Measurements from ENCODE around the gene RAD1. TPM values are rescaled to one million over a fixed set of nuclear protein-coding genes. Genes with fewer than 3 reads are reported as not detected.

The RAD1 gene
- total RNA-seq, 4 donors from 2014 or later = 22.5 to 62.1 (median 39.6) TPM

DNA sequence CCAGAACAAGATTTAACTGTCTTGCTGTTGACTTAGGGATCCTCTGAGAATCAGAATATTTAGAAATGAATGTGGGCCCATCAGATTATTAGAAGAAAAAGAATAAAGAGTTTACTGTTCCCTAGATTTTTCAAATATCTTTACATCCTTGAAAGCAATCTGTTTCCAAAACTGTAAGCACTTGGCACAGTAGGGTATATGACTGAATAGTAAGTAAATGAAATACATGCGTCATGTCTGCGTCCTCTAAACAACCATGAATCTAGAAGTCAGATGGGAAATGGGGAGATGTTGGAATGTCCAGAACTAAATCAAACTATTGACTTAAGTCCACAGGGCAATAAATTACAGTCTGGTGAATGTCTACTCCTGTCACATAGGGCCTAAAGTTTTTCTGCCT lies 50.2 kb downstream of the RAD1 start:
- Histone ChIP-seq H3K4me1 (no peaks in the 10 kb centered on the region), H3K36me3 (no peaks in the 10 kb centered on the region), H3K9me3 (no peaks in the 10 kb centered on the region), H3K27ac (replicated peaks in 1 of 4) (no peak overlapping the region), H3K4me3 (no peak overlapping the region), H3K27me3 (no peaks in the 10 kb centered on the region)
- TF ChIP-seq EP300 (IDR thresholded peaks at IDR 0.05) (no peak), POLR2AphosphoS5 (IDR thresholded peaks at IDR 0.05) (no peak), CTCF (IDR thresholded peaks at IDR 0.05) (no peak), POLR2A (IDR thresholded peaks at IDR 0.05; ENCODE audit: low read depth) (no peak)
- intact Hi-C loops (cut with DNase I) = no loop called here
- no peak for DNase-seq (ENCODE audit: extremely low spot score)
- whole genome bisulfite sequencing = 93% methylated on average over 2 of the region's 2 CpGs

DNA sequence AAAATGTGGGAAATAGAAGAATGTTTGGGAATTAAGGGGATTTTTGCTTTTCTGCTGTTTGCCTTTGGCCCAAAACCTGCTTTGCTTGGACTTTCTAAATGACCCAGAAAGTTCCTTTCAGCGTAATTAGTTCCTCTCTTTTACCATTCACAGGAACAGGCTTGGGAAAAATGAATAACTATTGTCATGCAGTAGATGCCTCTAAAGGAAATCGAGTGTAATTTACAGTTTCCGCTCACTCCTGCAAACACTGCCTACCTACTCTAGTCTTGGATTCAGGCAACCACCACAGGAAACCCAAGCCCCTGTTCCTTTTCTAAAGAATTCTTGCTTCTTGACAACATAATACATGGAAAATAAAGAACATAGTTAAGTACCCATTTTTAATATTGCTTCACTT lies 51.4 kb downstream of the RAD1 start:
- Histone ChIP-seq H3K9me3 (no peaks in the 10 kb centered on the region), H3K36me3 (no peaks in the 10 kb centered on the region), H3K4me3 (no peak overlapping the region), H3K27ac (replicated peaks in 1 of 4) (no peak overlapping the region), H3K27me3 (no peaks in the 10 kb centered on the region), H3K4me1 (no peaks in the 10 kb centered on the region)
- TF ChIP-seq EP300 (IDR thresholded peaks at IDR 0.05) (no peak), POLR2AphosphoS5 (IDR thresholded peaks at IDR 0.05) (no peak), POLR2A (IDR thresholded peaks at IDR 0.05; ENCODE audit: low read depth) (no peak), CTCF (IDR thresholded peaks at IDR 0.05) (no peak)
- intact Hi-C loops (cut with DNase I) = no loop called here
- DNase-seq (ENCODE audit: extremely low spot score) = no peak
- WGBS = 54% methylated on average over 3 of the region's 3 CpGs

DNA sequence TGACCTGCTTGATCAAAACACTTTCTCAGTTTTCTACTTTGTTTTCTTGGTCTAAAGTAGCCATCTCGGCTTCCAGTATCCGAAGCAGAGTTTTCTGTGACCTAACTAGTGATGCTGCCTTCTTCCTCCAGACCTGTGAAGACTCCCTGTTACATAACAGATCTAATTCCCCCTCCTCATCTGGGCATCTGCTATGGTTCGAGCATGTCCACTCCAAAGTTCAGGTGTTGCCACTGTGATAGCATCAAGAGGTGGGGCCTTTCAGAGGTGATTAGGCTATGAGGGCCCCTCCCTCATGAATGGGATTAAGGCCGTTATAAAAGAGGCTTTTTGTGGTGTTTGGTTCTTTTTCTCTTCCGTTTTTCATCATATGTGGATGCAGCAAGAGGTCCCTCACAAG lies 56.1 kb downstream of the RAD1 start:
- Histone ChIP-seq H3K4me3 (no peak overlapping the region), H3K27ac (replicated peaks in 1 of 4) (no peak overlapping the region), H3K4me1 (no peaks in the 10 kb centered on the region), H3K27me3 (no peaks in the 10 kb centered on the region), H3K36me3 (no peaks in the 10 kb centered on the region), H3K9me3 (no peaks in the 10 kb centered on the region)
- WGBS = 88% methylated on average over 5 of the region's 5 CpGs
- TF ChIP-seq CTCF (IDR thresholded peaks at IDR 0.05) = no peak
- TF ChIP-seq POLR2A (IDR thresholded peaks at IDR 0.05; ENCODE audit: low read depth) = no peak
- TF ChIP-seq POLR2AphosphoS5 (IDR thresholded peaks at IDR 0.05) = no peak
- TF ChIP-seq EP300 (IDR thresholded peaks at IDR 0.05) = no peak
- intact Hi-C loops (cut with DNase I) = no loop called here
- DNase-seq (ENCODE audit: extremely low spot score) = no peak

GRCh38 chr5:34858790-34859189 lies 56.5 kb downstream of the RAD1 start:
- whole genome bisulfite sequencing = 70% methylated on average over 2 of the region's 2 CpGs
- no peak overlapping the region for H3K27ac ChIP-seq (replicated peaks in 1 of 4)
- no peaks in the 10 kb centered on the region for H3K27me3 ChIP-seq

More at GRCh38 chr5:34858790-34859189, 56.5 kb downstream of the RAD1 start:
- H3K4me3 ChIP-seq = no peak overlapping the region
- intact Hi-C loops (cut with DNase I) = no loop called here
- H3K9me3 ChIP-seq = no peaks in the 10 kb centered on the region
- no peak for TF ChIP-seq POLR2AphosphoS5 (IDR thresholded peaks at IDR 0.05)
- no peak for TF ChIP-seq EP300 (IDR thresholded peaks at IDR 0.05)
- TF ChIP-seq POLR2A (IDR thresholded peaks at IDR 0.05; ENCODE audit: low read depth) = no peak
- no peak for TF ChIP-seq CTCF (IDR thresholded peaks at IDR 0.05)
- DNase-seq (ENCODE audit: extremely low spot score) = no peak
- H3K36me3 ChIP-seq = no peaks in the 10 kb centered on the region
- no peaks in the 10 kb centered on the region for H3K4me1 ChIP-seq

Measured in esophagus muscularis mucosa (tissue), 4 donors.